ENCODE results near the gene MTFP1. TPM values are rescaled to one million over a fixed set of nuclear protein-coding genes. Genes with fewer than 3 reads are reported as not detected.
A peak's percentile ranks its signal among the peaks of the same experiment; 100 is the strongest.

Gene MTFP1
- total and polyA plus RNA-seq, 12 donors: 10.4 to 36.3 (median 14.5) TPM

GRCh38 chr22:30393322-30393680 is 32.3 kb upstream of the MTFP1 start:
- intact Hi-C loops (cut with DNase I): loop anchor here in 1 of 2 donors (5.0 kb wide), 1 partner anchor 89 kb away; no protein-coding TSS in a partner anchor
- Histone ChIP-seq H3K27me3 (no peaks in the 10 kb centered on the region), H3K36me3 (replicated peaks in 1 of 2) (no peaks in the 10 kb centered on the region), H3K4me3 (no peak overlapping the region), H3K9me3 (replicated peaks in 1 of 3) (no peaks in the 10 kb centered on the region), H3K4me1 (replicated peaks in 1 of 2) (peaks cover 14 to 18% of the 10 kb centered on the region in 2 donors), H3K27ac (no peak overlapping the region)
- TF ChIP-seq CTCF (IDR thresholded peaks at IDR 0.05) (no peak), POLR2A (IDR thresholded peaks at IDR 0.05) (no peak)
- DNase-seq: no peak
- 67 to 78% (median 76%) methylated on average over 7 of the region's 7 CpGs for WGBS, 4 donors

- Histone ChIP-seq H3K9me3 (replicated peaks in 1 of 3) (no peaks in the 10 kb centered on the region), H3K27ac (no peak overlapping the region), H3K36me3 (replicated peaks in 1 of 2) (no peaks in the 10 kb centered on the region), H3K4me3 (no peak overlapping the region), H3K4me1 (replicated peaks in 1 of 2) (peaks cover 14 to 18% of the 10 kb centered on the region in 2 donors), H3K27me3 (no peaks in the 10 kb centered on the region)
- no peak for DNase-seq
- 76 to 86% (median 83%) methylated on average over 3 of the region's 3 CpGs for WGBS, 4 donors
- intact Hi-C loops (cut with DNase I): loop anchor here in 1 of 2 donors (5.0 kb wide), 1 partner anchor 88 kb away; no protein-coding TSS in a partner anchor
- TF ChIP-seq POLR2A (IDR thresholded peaks at IDR 0.05): no peak
- TF ChIP-seq CTCF (IDR thresholded peaks at IDR 0.05): no peak
Measured at GRCh38 chr22:30393885-30394284, 31.7 kb upstream of the MTFP1 start.

GRCh38 chr22:30396871-30397655 is 28.5 kb upstream of the MTFP1 start, which contains the start of gene SEC14L2:
SEC14L2 (plus strand) TSS chr22:30397018; CDS start chr22:30397117, 99 bp downstream.
- intact Hi-C loops (cut with DNase I): no loop called here
- Histone ChIP-seq H3K27me3 (no peaks in the 10 kb centered on the region), H3K9me3 (replicated peaks in 1 of 3) (no peaks in the 10 kb centered on the region), H3K4me3 (peak within 1 kb of the TSS in 2 of 4 donors; percentile 25 to 71), H3K36me3 (replicated peaks in 1 of 2) (no peaks in the 10 kb centered on the region), H3K4me1 (replicated peaks in 1 of 2) (peaks cover 14 to 18% of the 10 kb centered on the region in 2 donors), H3K27ac (no peak within 1 kb of the TSS)
- 0 to 5% (median 1%) methylated on average over 6 to 56 of the region's 56 CpGs for WGBS, 4 donors
- TF ChIP-seq POLR2A (IDR thresholded peaks at IDR 0.05): peak in 1 of 2 donors; percentile 20
- TF ChIP-seq CTCF (IDR thresholded peaks at IDR 0.05): no peak
- peak in 6 of 7 donors; percentile 58 to 72 (median 64) for DNase-seq

- Histone ChIP-seq H3K4me3 (peak overlapping the region in 2 of 4 donors; percentile 25 to 71), H3K27ac (no peak overlapping the region), H3K4me1 (replicated peaks in 1 of 2) (peaks cover 14 to 18% of the 10 kb centered on the region in 2 donors), H3K27me3 (no peaks in the 10 kb centered on the region), H3K36me3 (replicated peaks in 1 of 2) (no peaks in the 10 kb centered on the region), H3K9me3 (replicated peaks in 1 of 3) (no peaks in the 10 kb centered on the region)
- DNase-seq: no peak
- WGBS, 4 donors: 32 to 73% (median 43%) methylated on average over 4 to 11 of the region's 11 CpGs
- intact Hi-C loops (cut with DNase I): no loop called here
- TF ChIP-seq CTCF (IDR thresholded peaks at IDR 0.05) (no peak), POLR2A (IDR thresholded peaks at IDR 0.05) (no peak)
Measured at GRCh38 chr22:30397656-30398635, 27.6 kb upstream of the MTFP1 start.

All from adrenal gland (tissue), 12 donors.